Dendritic cell treated with granulocyte-macrophage colony-stimulating factor and Interleukin-4, amounts not matched to agents 40 ng/mL and 50 ng/mL, for 4 days (primary cell): Measurements from ENCODE around the gene MEIKIN.
"Not testable (repeated sequence)": the region's sequence is repeated elsewhere in the genome, so short reads cannot be mapped to it uniquely, and the experiment has no call there.

Experiments used
- H3K27ac Mint-ChIP-seq: one replicate; pipeline ENCODE4 v1.8.0; 2022; ENCODE audit warnings: mild to moderate bottlenecking, mixed read lengths
- H3K27me3 Mint-ChIP-seq: one replicate; pipeline ENCODE4 v1.8.0; 2022; ENCODE audit warnings: mild to moderate bottlenecking, mixed read lengths
- H3K36me3 Mint-ChIP-seq: one replicate; pipeline ENCODE4 v1.8.0; 2022; ENCODE audit warnings: low read depth, mixed read lengths
- H3K4me1 Mint-ChIP-seq: one replicate; pipeline ENCODE4 v1.8.0; 2022; ENCODE audit warnings: low read depth, mixed read lengths
- H3K4me3 Mint-ChIP-seq: one replicate; pipeline ENCODE4 v1.8.0; 2022; ENCODE audit warnings: mild to moderate bottlenecking, moderate library complexity, mixed read lengths
- H3K9me3 Mint-ChIP-seq: one replicate; pipeline ENCODE4 v1.8.0; 2022; ENCODE audit warnings: mixed read lengths
- intact Hi-C: fragments of 100-400 bp; cut with micrococcal nuclease; formaldehyde crosslinking; loops from one replicate; pipeline ENCODE4 v1.15.0; 2022

The MEIKIN gene

DNA sequence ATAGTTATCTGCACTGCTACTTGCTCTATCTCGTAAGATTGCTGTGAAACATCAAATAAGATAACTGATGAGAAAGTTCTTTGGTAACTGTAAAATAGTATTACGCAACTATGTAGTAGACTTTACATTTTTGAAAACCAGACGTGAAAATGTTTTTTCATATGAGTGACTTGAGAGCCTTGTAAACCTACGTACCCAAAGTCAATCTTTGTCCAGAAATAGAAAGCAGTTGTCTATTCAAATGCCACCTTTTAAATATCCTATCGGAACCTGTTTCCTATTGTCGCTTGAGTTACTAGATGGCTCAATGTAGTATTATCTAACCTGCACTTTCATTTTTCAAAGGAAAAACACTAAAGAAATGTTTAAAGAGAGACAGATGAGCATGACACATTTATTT, 150.2 kb downstream of the MEIKIN start:
- Mint-ChIP-seq H3K36me3 (peaks cover 34% of the 10 kb centered on the region), H3K9me3 (no peaks in the 10 kb centered on the region), H3K4me3 (peak overlapping the region; percentile 96), H3K27me3 (no peaks in the 10 kb centered on the region), H3K4me1 (peaks cover 37% of the 10 kb centered on the region), H3K27ac (peak overlapping the region; percentile 96)
- intact Hi-C loops: loop anchor here (10.0 kb wide), 2 partner anchors 530 to 630 kb away; partner anchors contain the start of genes CDC42SE2 and HINT1

DNA sequence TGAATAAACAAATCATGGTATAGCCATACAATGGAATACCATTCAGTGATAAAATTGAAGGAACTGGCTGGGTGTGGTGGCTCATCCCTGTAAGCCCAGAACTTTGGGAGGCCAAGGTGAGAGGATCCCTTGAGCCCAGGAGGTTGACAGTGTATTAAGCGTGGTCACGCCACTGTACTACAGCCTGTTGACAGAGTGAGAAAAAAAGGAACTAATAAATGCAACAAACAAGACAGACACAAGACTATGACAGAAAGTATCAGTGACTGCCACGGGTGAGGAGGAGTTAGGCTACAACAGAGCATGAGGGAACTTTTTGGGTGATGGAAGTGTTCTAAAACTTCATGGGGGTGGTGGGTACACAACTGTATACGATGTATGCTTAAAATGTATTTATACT, 150.9 kb downstream of the MEIKIN start:
- H3K4me1 Mint-ChIP-seq: peaks cover 42% of the 10 kb centered on the region
- H3K36me3 Mint-ChIP-seq: peaks cover 35% of the 10 kb centered on the region
- no peaks in the 10 kb centered on the region for H3K27me3 Mint-ChIP-seq
- no peaks in the 10 kb centered on the region for H3K9me3 Mint-ChIP-seq
- intact Hi-C loops: loop anchor here (10.0 kb wide), 2 partner anchors 530 to 630 kb away; partner anchors contain the start of genes CDC42SE2 and HINT1
- peak overlapping the region; percentile 67 for H3K4me3 Mint-ChIP-seq
- peak overlapping the region; percentile 96 for H3K27ac Mint-ChIP-seq

DNA sequence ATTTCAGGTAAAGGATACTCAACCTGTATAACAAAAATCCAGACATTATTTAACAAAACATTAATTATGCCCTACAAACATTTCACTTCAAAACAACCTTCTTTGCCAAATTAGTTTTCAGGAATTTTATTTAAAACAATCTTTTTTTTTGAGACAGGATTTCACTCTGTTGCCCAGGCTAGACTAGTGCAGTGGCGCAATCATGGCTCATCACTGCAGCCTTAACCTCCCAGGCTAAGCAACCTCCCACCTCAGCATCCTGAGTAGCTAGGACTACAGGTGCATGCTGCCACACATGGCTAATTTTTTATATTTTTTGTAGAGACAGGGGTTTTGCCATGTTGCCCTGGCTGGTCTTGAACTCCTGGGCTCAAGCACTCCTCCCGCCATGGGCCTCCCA, 152.6 kb downstream of the MEIKIN start:
- H3K4me3 Mint-ChIP-seq: no peak overlapping the region
- no peaks in the 10 kb centered on the region for H3K27me3 Mint-ChIP-seq
- no peak overlapping the region for H3K27ac Mint-ChIP-seq
- peaks cover 48% of the 10 kb centered on the region for H3K4me1 Mint-ChIP-seq
- peaks cover 37% of the 10 kb centered on the region for H3K36me3 Mint-ChIP-seq
- intact Hi-C loops: loop anchor here (10.0 kb wide), 2 partner anchors 528 to 628 kb away; partner anchors contain the start of genes CDC42SE2 and HINT1
- no peaks in the 10 kb centered on the region for H3K9me3 Mint-ChIP-seq

DNA sequence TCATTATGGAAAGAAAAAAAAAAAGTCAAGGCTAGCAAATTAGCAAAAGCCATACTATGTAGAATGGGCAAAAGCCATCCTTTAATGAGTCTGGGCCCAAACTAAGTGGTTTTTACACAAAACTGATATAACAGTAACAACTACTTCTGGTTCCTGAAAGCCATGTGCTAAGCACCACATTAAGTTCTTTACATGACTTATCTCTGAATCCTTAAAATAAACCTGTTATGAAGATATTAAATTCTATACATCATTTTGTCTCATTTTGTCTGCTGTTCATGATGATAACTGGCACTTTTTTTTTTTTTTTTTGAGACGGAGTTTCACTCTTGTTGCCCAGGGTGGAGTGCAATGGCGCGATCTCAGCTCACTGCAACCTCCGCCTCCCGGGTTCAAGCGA, 153.6 kb downstream of the MEIKIN start:
- Mint-ChIP-seq H3K9me3 (no peaks in the 10 kb centered on the region), H3K27ac (no peak overlapping the region), H3K4me1 (peaks cover 55% of the 10 kb centered on the region), H3K36me3 (peaks cover 35% of the 10 kb centered on the region), H3K27me3 (no peaks in the 10 kb centered on the region), H3K4me3 (no peak overlapping the region)
- intact Hi-C loops: loop anchor here (10.0 kb wide), 2 partner anchors 527 to 627 kb away; partner anchors contain the start of genes CDC42SE2 and HINT1

DNA sequence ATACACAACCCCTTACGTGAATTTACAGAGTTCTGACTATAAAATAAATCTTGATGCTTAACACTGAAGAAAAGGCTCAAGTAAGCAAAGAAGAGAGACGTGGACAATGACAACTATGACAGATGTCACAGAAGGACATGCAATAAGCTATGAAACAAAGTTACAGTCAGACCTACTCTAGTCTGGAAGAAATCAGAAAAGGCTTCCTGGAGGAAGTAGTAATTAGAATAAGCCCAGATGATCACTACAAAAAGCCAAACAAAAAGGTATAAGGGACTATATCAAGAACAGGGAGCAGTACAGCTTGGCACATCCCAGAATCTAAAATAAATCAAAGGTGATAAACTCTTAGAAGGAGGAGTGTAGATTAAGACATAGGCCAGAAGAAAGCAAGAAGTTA, 154.9 kb downstream of the MEIKIN start:
- peaks cover 62% of the 10 kb centered on the region for H3K4me1 Mint-ChIP-seq
- H3K4me3 Mint-ChIP-seq: no peak overlapping the region
- intact Hi-C loops: loop anchor here (10.0 kb wide), 2 partner anchors 526 to 626 kb away; partner anchors contain the start of genes CDC42SE2 and HINT1
- H3K27ac Mint-ChIP-seq: no peak overlapping the region
- H3K36me3 Mint-ChIP-seq: peaks cover 24% of the 10 kb centered on the region
- H3K27me3 Mint-ChIP-seq: no peaks in the 10 kb centered on the region
- no peaks in the 10 kb centered on the region for H3K9me3 Mint-ChIP-seq

DNA sequence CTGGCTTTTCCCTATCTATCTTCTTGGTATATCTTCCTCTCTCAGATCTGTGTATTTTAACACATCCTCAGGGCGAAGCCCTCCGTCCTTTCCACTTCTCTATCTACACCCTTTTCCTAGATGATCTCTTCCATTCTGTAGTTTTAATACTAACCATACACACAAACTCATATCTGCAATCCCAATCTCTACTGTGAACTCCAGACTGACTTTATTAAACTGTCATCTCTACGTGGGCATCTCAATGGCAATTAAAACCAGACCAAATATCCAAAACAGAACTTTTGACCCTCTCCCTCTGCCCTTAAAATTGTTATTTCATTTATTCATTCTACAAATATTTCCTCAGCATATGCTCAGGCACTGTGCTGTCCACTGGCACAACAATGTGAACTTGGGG, 155.7 kb downstream of the MEIKIN start:
- Mint-ChIP-seq H3K9me3 (no peaks in the 10 kb centered on the region), H3K27ac (no peak overlapping the region), H3K27me3 (no peaks in the 10 kb centered on the region), H3K4me1 (peaks cover 56% of the 10 kb centered on the region), H3K4me3 (no peak overlapping the region), H3K36me3 (peaks cover 24% of the 10 kb centered on the region)
- intact Hi-C loops: loop anchor here (10.0 kb wide), 2 partner anchors 525 to 625 kb away; partner anchors contain the start of genes CDC42SE2 and HINT1

DNA sequence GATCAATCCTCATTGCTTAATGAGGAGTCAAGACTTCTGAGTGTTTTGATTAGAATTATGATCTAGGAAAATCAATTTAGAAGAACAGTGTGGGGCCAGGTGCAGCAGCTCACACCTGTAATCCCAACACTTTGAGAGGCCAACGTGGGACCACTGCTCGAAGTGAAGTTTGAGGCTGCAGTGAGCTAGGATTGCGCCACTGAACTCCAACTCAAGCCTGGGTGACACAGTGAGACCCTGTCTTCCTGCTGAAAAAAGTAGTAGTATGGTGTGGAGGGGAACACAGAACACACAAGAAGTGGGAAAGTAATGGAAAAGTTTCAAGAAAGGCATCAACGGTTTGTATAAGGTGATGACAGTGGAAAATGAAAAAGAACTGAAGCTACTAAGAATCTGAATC, 157.7 kb downstream of the MEIKIN start:
- intact Hi-C loops: no loop called here
- no peaks in the 10 kb centered on the region for H3K9me3 Mint-ChIP-seq
- H3K27me3 Mint-ChIP-seq: no peaks in the 10 kb centered on the region
- peak overlapping the region; percentile 18 for H3K27ac Mint-ChIP-seq
- no peak overlapping the region for H3K4me3 Mint-ChIP-seq
- peaks cover 50% of the 10 kb centered on the region for H3K4me1 Mint-ChIP-seq
- H3K36me3 Mint-ChIP-seq: peaks cover 31% of the 10 kb centered on the region

GRCh38 chr5:131786900-131787692, 158.4 kb downstream of the MEIKIN start:
- Mint-ChIP-seq H3K4me3 (no peak overlapping the region), H3K9me3 (no peaks in the 10 kb centered on the region), H3K27ac (no peak overlapping the region), H3K27me3 (no peaks in the 10 kb centered on the region), H3K4me1 (peaks cover 50% of the 10 kb centered on the region), H3K36me3 (peaks cover 31% of the 10 kb centered on the region)
- intact Hi-C loops: no loop called here

- H3K27ac Mint-ChIP-seq: no peak overlapping the region
- peaks cover 34% of the 10 kb centered on the region for H3K36me3 Mint-ChIP-seq
- H3K4me3 Mint-ChIP-seq: no peak overlapping the region
- H3K4me1 Mint-ChIP-seq: peaks cover 45% of the 10 kb centered on the region
- H3K9me3 Mint-ChIP-seq: no peaks in the 10 kb centered on the region
- intact Hi-C loops: no loop called here
- H3K27me3 Mint-ChIP-seq: no peaks in the 10 kb centered on the region
These were observed 159.4 kb downstream of the MEIKIN start for GRCh38 chr5:131786036-131786435.

- H3K4me3 Mint-ChIP-seq: no peak overlapping the region
These were observed 161.6 kb downstream of the MEIKIN start for GRCh38 chr5:131783874-131784273.

DNA sequence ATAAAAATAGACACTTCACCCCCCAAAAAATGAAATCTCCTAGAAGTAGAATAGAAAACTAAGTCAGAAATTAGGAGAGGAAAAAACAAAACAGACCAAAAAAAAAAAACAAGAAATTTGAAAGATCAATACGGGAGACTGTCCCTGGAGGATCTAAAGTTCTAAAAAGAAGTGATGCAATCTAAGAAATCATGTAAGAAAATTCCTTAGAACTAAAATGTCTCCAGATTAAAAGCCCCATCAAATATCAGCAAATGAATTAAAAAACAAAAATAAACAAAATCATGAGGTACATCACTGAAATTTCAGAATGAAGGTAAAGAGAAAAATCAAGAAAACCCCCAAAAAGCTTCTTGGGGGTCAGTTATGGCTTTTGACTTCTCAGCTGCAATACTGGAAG, 162.1 kb downstream of the MEIKIN start:
- Mint-ChIP-seq H3K4me3 (no peak overlapping the region), H3K27ac (peak overlapping the region; percentile 47), H3K36me3 (peaks cover 29% of the 10 kb centered on the region), H3K27me3 (no peaks in the 10 kb centered on the region), H3K4me1 (peaks cover 37% of the 10 kb centered on the region), H3K9me3 (no peaks in the 10 kb centered on the region)
- intact Hi-C loops: no loop called here

More at GRCh38 chr5:131783874-131784273, 161.6 kb downstream of the MEIKIN start:
- H3K4me1 Mint-ChIP-seq: peaks cover 37% of the 10 kb centered on the region
- H3K36me3 Mint-ChIP-seq: peaks cover 29% of the 10 kb centered on the region
- intact Hi-C loops: no loop called here
- H3K9me3 Mint-ChIP-seq: no peaks in the 10 kb centered on the region
- peak overlapping the region; percentile 47 for H3K27ac Mint-ChIP-seq
- H3K27me3 Mint-ChIP-seq: no peaks in the 10 kb centered on the region

DNA sequence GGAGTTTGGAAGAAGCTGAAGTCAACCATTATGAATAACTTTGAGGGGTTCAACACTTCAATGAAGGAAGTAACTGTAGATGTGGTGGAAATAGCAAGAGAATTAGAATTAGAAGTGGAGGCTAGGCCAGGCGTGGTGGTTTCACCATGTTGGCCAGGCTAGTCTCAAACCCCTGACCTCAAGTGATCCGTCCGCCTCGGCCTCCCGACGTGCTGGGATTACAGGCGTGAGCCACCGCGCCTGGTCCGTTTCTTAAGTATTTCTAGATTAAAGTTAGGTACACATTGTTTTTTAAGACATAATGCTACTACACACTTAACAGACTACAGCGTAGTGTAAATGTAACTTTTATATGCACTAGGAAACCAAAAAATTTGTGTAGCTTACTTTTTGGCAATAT, 162.7 kb downstream of the MEIKIN start:
- Mint-ChIP-seq H3K4me1 (peaks cover 38% of the 10 kb centered on the region), H3K4me3 (no peak overlapping the region), H3K9me3 (no peaks in the 10 kb centered on the region), H3K36me3 (peaks cover 25% of the 10 kb centered on the region), H3K27ac (no peak overlapping the region), H3K27me3 (no peaks in the 10 kb centered on the region)
- intact Hi-C loops: no loop called here

DNA sequence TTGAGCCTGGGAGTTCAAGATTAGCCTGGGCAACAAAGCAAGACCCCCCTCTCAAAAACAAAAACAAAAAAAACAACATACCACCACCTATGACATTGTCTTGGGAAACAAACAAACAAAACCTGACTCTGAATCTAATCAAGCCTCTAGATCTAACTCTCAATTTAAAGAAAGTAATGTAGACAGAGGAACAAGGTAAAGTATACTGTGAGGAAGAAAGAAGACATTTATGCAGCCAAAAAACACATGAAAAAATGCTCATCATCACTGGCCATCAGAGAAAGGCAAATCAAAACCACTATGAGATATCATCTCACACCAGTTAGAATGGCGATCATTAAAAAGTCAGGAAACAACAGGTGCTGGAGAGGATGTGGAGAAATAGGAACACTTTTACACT, 167.3 kb downstream of the MEIKIN start:
- H3K9me3 Mint-ChIP-seq, H3K27ac Mint-ChIP-seq, intact Hi-C loops, H3K27me3 Mint-ChIP-seq, H3K4me3 Mint-ChIP-seq: not testable (repeated sequence)
- Mint-ChIP-seq H3K4me1 (peaks cover 21% of the 10 kb centered on the region), H3K36me3 (peaks cover 13% of the 10 kb centered on the region)

DNA sequence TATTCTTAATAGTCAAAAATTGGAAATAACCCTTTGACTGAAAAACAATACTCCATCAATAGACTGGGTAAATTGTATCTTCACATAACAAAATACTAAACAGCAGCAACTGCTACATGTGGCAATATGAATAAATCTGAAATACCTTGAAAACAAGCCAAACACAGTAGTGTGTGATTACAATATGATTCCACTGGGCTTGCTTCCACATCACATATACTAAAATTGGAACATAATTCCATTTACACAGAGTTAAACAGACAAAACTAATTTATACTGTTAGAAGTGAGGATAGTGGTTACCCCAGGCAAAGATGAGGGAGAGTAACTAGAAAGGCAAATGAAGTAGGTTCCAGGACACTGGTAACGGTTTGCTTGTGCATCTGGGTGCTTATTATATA, 169.0 kb downstream of the MEIKIN start:
- no peaks in the 10 kb centered on the region for H3K36me3 Mint-ChIP-seq
- H3K27ac Mint-ChIP-seq: no peak overlapping the region
- H3K27me3 Mint-ChIP-seq: no peaks in the 10 kb centered on the region
- H3K9me3 Mint-ChIP-seq: no peaks in the 10 kb centered on the region
- no peak overlapping the region for H3K4me3 Mint-ChIP-seq
- peaks cover 19% of the 10 kb centered on the region for H3K4me1 Mint-ChIP-seq
- intact Hi-C loops: no loop called here
